ENCODE results near the gene FAM204A. TPM values are rescaled to one million over a fixed set of nuclear protein-coding genes. Genes with fewer than 3 reads are reported as not detected.
A peak's percentile ranks its signal among the peaks of the same experiment; 100 is the strongest.

FAM204A gene
- total RNA-seq, result 31.7 and 37.8 TPM in 2 replicates

GRCh38 chr10:118341791-118342637 lies at the start of gene FAM204A:
Gene FAM204A (minus strand): TSS chr10:118342324. CDS start chr10:118336415, 5,909 bp downstream.
- peak; percentile 85 to 94 for DNase-seq (ENCODE audit: low read depth in 2 of 2)

GRCh38 chr10:118383699-118384098 lies 41.6 kb upstream of the FAM204A start:
- no peak for DNase-seq (ENCODE audit: low read depth in 2 of 2)

- DNase-seq (ENCODE audit: low read depth in 2 of 2), result no peak
Observed at GRCh38 chr10:118383063-118383689, 41.1 kb upstream of the FAM204A start.

- DNase-seq (ENCODE audit: low read depth in 2 of 2), result no peak
Observed at GRCh38 chr10:118374404-118374803, 32.3 kb upstream of the FAM204A start.

GRCh38 chr10:118373786-118374185 lies 31.7 kb upstream of the FAM204A start:
- DNase-seq (ENCODE audit: low read depth in 2 of 2), result peak in 1 of 2 donors; percentile 5

GRCh38 chr10:118370499-118370898 lies 28.4 kb upstream of the FAM204A start:
- DNase-seq (ENCODE audit: low read depth in 2 of 2), result no peak

- peak; percentile 14 to 34 for DNase-seq (ENCODE audit: low read depth in 2 of 2)
Observed at GRCh38 chr10:118369641-118370205, 27.6 kb upstream of the FAM204A start.

- no peak for DNase-seq (ENCODE audit: low read depth in 2 of 2)
Observed at GRCh38 chr10:118365702-118366101, 23.6 kb upstream of the FAM204A start.

GRCh38 chr10:118362103-118362502 lies 20.0 kb upstream of the FAM204A start:
- DNase-seq (ENCODE audit: low read depth in 2 of 2), result no peak

- DNase-seq (ENCODE audit: low read depth in 2 of 2), result no peak
Observed at GRCh38 chr10:118358327-118358726, 16.2 kb upstream of the FAM204A start.

GRCh38 chr10:118357841-118358240 lies 15.7 kb upstream of the FAM204A start:
- DNase-seq (ENCODE audit: low read depth in 2 of 2), result no peak

- DNase-seq (ENCODE audit: low read depth in 2 of 2), result no peak
Observed at GRCh38 chr10:118356628-118357027, 14.5 kb upstream of the FAM204A start.

GRCh38 chr10:118355234-118355633 lies 13.1 kb upstream of the FAM204A start:
- DNase-seq (ENCODE audit: low read depth in 2 of 2), result no peak

- DNase-seq (ENCODE audit: low read depth in 2 of 2), result no peak
Observed at GRCh38 chr10:118349235-118349634, 7.1 kb upstream of the FAM204A start.

GRCh38 chr10:118343549-118343948 lies 1.4 kb upstream of the FAM204A start:
- no peak for DNase-seq (ENCODE audit: low read depth in 2 of 2)

- DNase-seq (ENCODE audit: low read depth in 2 of 2), result no peak
Observed at GRCh38 chr10:118343115-118343514, 991 bp upstream of the FAM204A start.

- DNase-seq (ENCODE audit: low read depth in 2 of 2), result no peak
Observed at GRCh38 chr10:118342638-118343020, 505 bp upstream of the FAM204A start.

GRCh38 chr10:118340486-118340885 lies 1.6 kb downstream of the FAM204A start:
- peak in 1 of 2 donors; percentile 42 for DNase-seq (ENCODE audit: low read depth in 2 of 2)

- no peak for DNase-seq (ENCODE audit: low read depth in 2 of 2)
Observed at GRCh38 chr10:118339111-118339510, 3.0 kb downstream of the FAM204A start.

GRCh38 chr10:118337356-118337755 lies 4.8 kb downstream of the FAM204A start:
- no peak for DNase-seq (ENCODE audit: low read depth in 2 of 2)

GRCh38 chr10:118333871-118334270 lies 8.3 kb downstream of the FAM204A start:
- DNase-seq (ENCODE audit: low read depth in 2 of 2), result no peak

GRCh38 chr10:118332948-118333710 lies 9.0 kb downstream of the FAM204A start:
- peak in 1 of 2 donors; percentile 56 for DNase-seq (ENCODE audit: low read depth in 2 of 2)
